ENCODE measurements around the gene PCBP1.
A peak's percentile ranks its signal among the peaks of the same experiment; 100 is the strongest.

The PCBP1 gene

DNA sequence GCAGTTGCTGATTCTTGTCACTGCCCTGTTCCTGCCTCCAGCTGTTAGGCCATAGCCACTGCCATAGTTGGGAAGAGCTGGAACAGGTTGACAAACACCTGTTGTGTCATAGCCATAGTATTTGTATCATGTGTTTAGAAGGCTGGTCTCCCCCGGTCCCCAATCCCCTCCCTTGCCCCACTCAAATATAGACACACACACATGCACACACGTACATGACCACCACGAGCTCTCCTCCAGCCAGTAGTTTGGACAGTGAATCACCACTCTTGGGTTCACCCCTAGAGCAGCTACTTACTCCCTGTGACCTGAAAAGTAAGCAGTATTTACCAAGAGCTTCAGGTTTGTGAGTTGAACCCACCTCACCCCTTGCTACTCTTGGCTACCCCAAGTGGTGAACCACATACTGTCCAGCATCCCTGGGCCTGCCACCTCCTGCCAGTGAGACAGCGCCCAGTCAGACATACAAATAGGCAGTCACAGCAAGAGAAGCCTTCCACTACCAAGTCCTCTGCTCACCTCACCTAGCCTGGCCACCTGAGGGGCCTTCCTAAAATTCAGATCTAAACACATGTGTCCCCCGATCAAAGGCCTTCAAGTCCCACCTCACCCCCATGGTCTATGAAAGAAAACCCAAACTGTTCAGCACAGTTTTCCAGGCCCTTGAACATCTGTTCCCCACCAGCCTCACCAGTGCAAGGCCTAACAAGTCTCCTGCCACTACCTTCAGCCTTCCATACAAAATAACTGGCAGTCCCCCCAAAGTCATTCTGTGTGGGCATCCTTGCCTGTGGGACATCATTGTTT lies 7.1 kb downstream of the PCBP1 start:
- H3K27ac ChIP-seq (replicated peaks) = peak overlapping the region; percentile 76
- H3K4me3 ChIP-seq (replicated peaks; ENCODE audit: insufficient read depth, low read length) = no peak overlapping the region
- DNase-seq (ENCODE audit: low read depth in 1 of 2, low spot score in 1 of 2) = no peak
- TF ChIP-seq REST (IDR thresholded peaks at IDR 0.05; ENCODE audit: insufficient replicate concordance, low read depth) (no peak), POLR2AphosphoS5 (IDR thresholded peaks at IDR 0.05; ENCODE audit: low read depth) (no peak), SPI1 (IDR thresholded peaks at IDR 0.05; ENCODE audit: borderline replicate concordance, low read depth) (no peak), GABPA (IDR thresholded peaks at IDR 0.05; ENCODE audit: low read depth) (no peak), CTCF (IDR thresholded peaks at IDR 0.05; ENCODE audit: insufficient read depth, low read length) (no peak)
- no peaks in the 10 kb centered on the region for H3K27me3 ChIP-seq (ENCODE audit: insufficient read depth, poor library complexity, severe bottlenecking)

DNA sequence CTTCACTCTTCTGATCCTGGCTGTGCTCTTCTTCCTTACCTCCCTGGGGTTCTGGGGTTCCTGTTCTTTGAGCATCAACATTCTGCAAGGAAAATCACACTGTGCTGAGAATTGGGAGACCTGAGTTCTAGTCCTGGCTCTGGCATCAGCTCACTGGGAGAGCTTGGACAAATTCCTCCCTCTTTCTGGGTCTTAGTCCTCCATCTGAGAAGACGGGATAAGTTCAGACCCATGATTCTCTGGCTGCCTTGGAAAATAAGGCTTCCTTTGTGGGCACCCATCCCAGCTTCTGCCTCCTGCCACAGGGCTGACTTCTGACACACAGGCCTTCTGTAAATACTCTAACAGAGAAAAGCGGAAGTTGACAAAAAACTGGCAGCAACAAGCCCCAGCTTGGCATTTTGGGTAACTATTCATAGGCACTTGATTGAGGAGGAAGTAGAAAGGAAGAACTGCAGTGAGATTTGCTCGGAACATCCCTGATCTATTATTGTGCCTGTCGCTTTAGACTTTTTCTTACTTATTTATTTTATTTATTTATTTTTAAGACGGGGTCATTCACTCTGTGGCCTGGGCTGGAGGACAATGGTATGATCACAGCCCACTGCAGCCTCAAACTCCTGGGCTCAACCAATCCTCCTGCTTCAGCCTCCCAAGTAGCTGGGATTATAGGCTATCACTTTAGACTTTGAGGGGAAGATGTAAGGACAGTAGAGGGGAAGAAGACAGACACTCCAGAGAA lies 7.9 kb downstream of the PCBP1 start:
- TF ChIP-seq POLR2AphosphoS5 (IDR thresholded peaks at IDR 0.05; ENCODE audit: low read depth) = peak; percentile 46
- no peak for TF ChIP-seq CTCF (IDR thresholded peaks at IDR 0.05; ENCODE audit: insufficient read depth, low read length)
- peak; percentile 80; the same call in 1 of the 2 replicates for TF ChIP-seq SPI1 (IDR thresholded peaks at IDR 0.05; ENCODE audit: borderline replicate concordance, low read depth)
- H3K4me3 ChIP-seq (replicated peaks; ENCODE audit: insufficient read depth, low read length) = peak overlapping the region; percentile 7
- peak; percentile 87 to 93 for DNase-seq (ENCODE audit: low read depth in 1 of 2, low spot score in 1 of 2)
- H3K27me3 ChIP-seq (ENCODE audit: insufficient read depth, poor library complexity, severe bottlenecking) = no peaks in the 10 kb centered on the region
- peak overlapping the region; percentile 76 for H3K27ac ChIP-seq (replicated peaks)

GRCh38 chr2:70095720-70096670 lies 8.7 kb downstream of the PCBP1 start:
- no peaks in the 10 kb centered on the region for H3K27me3 ChIP-seq (ENCODE audit: insufficient read depth, poor library complexity, severe bottlenecking)
- TF ChIP-seq POLR2AphosphoS5 (IDR thresholded peaks at IDR 0.05; ENCODE audit: low read depth) (no peak), REST (IDR thresholded peaks at IDR 0.05; ENCODE audit: insufficient replicate concordance, low read depth) (no peak), CTCF (IDR thresholded peaks at IDR 0.05; ENCODE audit: insufficient read depth, low read length) (no peak), SPI1 (IDR thresholded peaks at IDR 0.05; ENCODE audit: borderline replicate concordance, low read depth) (no peak), GABPA (IDR thresholded peaks at IDR 0.05; ENCODE audit: low read depth) (no peak)
- peak overlapping the region; percentile 76 for H3K27ac ChIP-seq (replicated peaks)
- peak overlapping the region; percentile 7 for H3K4me3 ChIP-seq (replicated peaks; ENCODE audit: insufficient read depth, low read length)
- DNase-seq (ENCODE audit: low read depth in 1 of 2, low spot score in 1 of 2) = no peak
